GM12878 (cell line): ENCODE data around the gene CACNA1A. TPM values are rescaled to one million over a fixed set of nuclear protein-coding genes. Genes with fewer than 3 reads are reported as not detected.

Experiments
- ATAC-seq: fragments of 200-7000 bp; cut with Tn5 transposase; 3 replicates; pipeline ENCODE4 v1.9.1; 2020; ENCODE audit warnings: mild to moderate bottlenecking, moderate library complexity
- BruUV-seq: library from RNA; stranded (reverse); fragments of 400-500 nt; replicated peaks from 2 replicates; lab custom pipeline; 2021; lab: Mats Ljungman, UMichigan
- CTCF ChIA-PET: fragments of 300-600 bp; sonication (Branson Sonifier 250); formaldehyde crosslinking; extraction: SDS; loops from one replicate; lab custom pipeline; 2021; ENCODE audit warnings: inconsistent platforms; lab: Yijun Ruan, JAX
- POLR2A ChIA-PET: fragments of 350-600 bp; formaldehyde crosslinking; extraction: SDS; loops from one replicate; lab custom pipeline; 2021; ENCODE audit warnings: inconsistent platforms; lab: Charles Lee
- RAD21 ChIA-PET: fragments of 300-600 bp; sonication (Branson Sonifier 250); formaldehyde crosslinking; loops from one replicate; lab custom pipeline; 2023; ENCODE audit warnings: antibody characterized with exemption; ENCODE audit not compliant: unreplicated experiment; lab: Charles Lee
- SMC1A ChIA-PET: fragments of 300-600 bp; sonication (Branson Sonifier 250); formaldehyde crosslinking; loops from one replicate; lab custom pipeline; 2023; ENCODE audit not compliant: unreplicated experiment, uncharacterized antibody; lab: Charles Lee
- DNase-seq: peaks from one replicate; pipeline ENCODE4 v3.0.0-alpha.2; 2011; ENCODE audit warnings: low read depth, low spot score
- FAIRE-seq: peaks from 3 replicates; lab custom pipeline; 2011; peaks lifted over from hg19 to GRCh38; lab: Jason Lieb, UNC
- H2AFZ ChIP-seq: 2 replicates; pipeline ENCODE4 v1.6.0; 2011; ENCODE audit warnings: low read depth, low read length, control low read depth; ENCODE audit not compliant: control insufficient read depth
- H3K27ac ChIP-seq: 2 replicates; pipeline ENCODE4 v1.5.1; 2011; ENCODE audit warnings: control low read depth; ENCODE audit not compliant: control insufficient read depth, insufficient read depth
- H3K27me3 ChIP-seq, 2 experiments: replicated peaks in 1 of 2; 2 replicates each; pipeline versions ENCODE4 v1.6.0 to v1.6.1; 2011; ENCODE audit warnings: low read length in 1 of 2; ENCODE audit not compliant: control insufficient read depth in 2 of 2, insufficient read depth in 2 of 2
- H3K36me3 ChIP-seq, 2 experiments: 2 replicates each; pipeline ENCODE4 v1.5.1; 2011; ENCODE audit warnings: low read length in 1 of 2; ENCODE audit not compliant: control insufficient read depth in 2 of 2, insufficient read depth in 2 of 2
- H3K4me1 ChIP-seq: 2 replicates; pipeline ENCODE4 v1.6.1; 2011; ENCODE audit warnings: mild to moderate bottlenecking, low read length, moderate library complexity, mixed read lengths; ENCODE audit not compliant: control insufficient read depth, insufficient read depth
- H3K4me2 ChIP-seq: 2 replicates; pipeline ENCODE4 v1.6.0; 2011; ENCODE audit warnings: control low read depth; ENCODE audit not compliant: control insufficient read depth, insufficient read depth
- H3K4me3 ChIP-seq: fragments of 200-600 bp; sonication (generic); 2 replicates; pipeline ENCODE4 v1.5.1; 2016
- H3K79me2 ChIP-seq: 2 replicates; pipeline ENCODE4 v1.6.0; 2011; ENCODE audit warnings: low read length; ENCODE audit not compliant: control insufficient read depth, insufficient read depth
- H3K9ac ChIP-seq: 2 replicates; pipeline ENCODE4 v1.8.0; 2011; ENCODE audit warnings: low read length, control low read depth, mixed read lengths; ENCODE audit not compliant: control insufficient read depth, insufficient read depth
- H3K9me3 ChIP-seq: replicated peaks from 3 replicates; pipeline ENCODE4 v1.5.1; 2011; ENCODE audit warnings: mild to moderate bottlenecking, low read length; ENCODE audit not compliant: control insufficient read depth, insufficient read depth
- H4K20me1 ChIP-seq: 2 replicates; pipeline ENCODE4 v1.6.0; 2011; ENCODE audit not compliant: control insufficient read depth, insufficient read depth
- FOS ChIP-seq: IDR thresholded peaks from 3 replicates; pipeline ENCODE4 v1.6.1; 2011; ENCODE audit warnings: borderline replicate concordance; ENCODE audit not compliant: insufficient read length; ENCODE audit errors: extremely low read depth
- GATAD2B ChIP-seq: fragments of 450-650 bp; conservative IDR thresholded peaks from 2 replicates; pipeline ENCODE4 v1.6.1; 2017; ENCODE audit warnings: low read depth, mild to moderate bottlenecking, moderate library complexity
- MXI1 ChIP-seq: fragments of 150-350 bp; IDR thresholded peaks from 2 replicates; pipeline ENCODE4 v1.6.1; 2011; ENCODE audit warnings: low read depth, mild to moderate bottlenecking, inconsistent platforms, low read length, improper control_type of control experiment
- PAX8 ChIP-seq: fragments of 450-650 bp; IDR thresholded peaks from 2 replicates; pipeline ENCODE4 v1.6.1; 2017; ENCODE audit warnings: mild to moderate bottlenecking, moderate library complexity
- SIN3A ChIP-seq: IDR thresholded peaks from 2 replicates; pipeline ENCODE4 v1.6.1; 2012; ENCODE audit warnings: low read depth, low read length, improper control_type of control experiment
- ZNF622 ChIP-seq: fragments of 450-650 bp; IDR thresholded peaks from 2 replicates; pipeline ENCODE4 v1.6.1; 2017; ENCODE audit warnings: mild to moderate bottlenecking, inconsistent platforms
- WGBS: methylation state at CpG from one replicate; pipeline ENCODE4 v1.1.6; 2016; ENCODE audit warnings: low lambda C conversion rate; ENCODE audit not compliant: insufficient replicate concordance, insufficient coverage; ENCODE audit errors: missing lambda C conversion rate; 5-methylcytosine and 5-hydroxymethylcytosine counted together
- in situ Hi-C: fragments of 300-500 bp; cut with MboI; formaldehyde crosslinking; loops from 9 replicates; pipeline ENCODE4 v1.14.3; 2018; ENCODE audit warnings: mixed read lengths
- intact Hi-C: fragments of 100-400 bp; cut with micrococcal nuclease; formaldehyde crosslinking; loops from one replicate; pipeline ENCODE4 v1.14.2; 2022; ENCODE audit not compliant: unreplicated experiment
- polyA plus RNA-seq, 11 experiments: library from polyadenylated mRNA; depleted of rRNA in 4 of 11; unstranded in 6 of 11; stranded (reverse) in 5 of 11; fragments of >200 nt; fragmentation: Nextera tagmentation in 4 of 11; fragmentation: Illumina TruSeq in 1 of 11; extraction: Ambion mirVana in 4 of 11; extraction: Trizol in 1 of 11; gene quantifications; 1 replicate in 1 of 11; 2 replicates in 10 of 11; pipeline versions ENCODE4 v1.2.1 to v1.2.3, GENCODE V29; 2011 to 2016; ENCODE audit warnings: inconsistent platforms in 2 of 11, missing spikeins in 2 of 11, low read depth in 1 of 11
- total RNA-seq, 4 experiments: library from RNA; depleted of rRNA in 3 of 4; stranded (reverse); fragments of >200 nt in 3 of 4; fragmentation: Illumina TruSeq in 1 of 4; extraction: Trizol in 1 of 4; gene quantifications; 2 replicates each; pipeline versions ENCODE4 v1.2.1 to v1.2.3, GENCODE V29; 2013 to 2021
- TF ChIP-seq, protein P1 (sequence below), 3 experiments: IDR thresholded peaks in 2 of 3; conservative IDR thresholded peaks in 1 of 3; 2 replicates each; pipeline ENCODE4 v1.5.1; 2011; ENCODE audit warnings: low read depth in 3 of 3, low read length in 3 of 3, mild to moderate bottlenecking in 3 of 3, control low read depth in 2 of 3, moderate library complexity in 2 of 3, inconsistent platforms in 1 of 3, mixed read lengths in 1 of 3; ENCODE audit not compliant: control insufficient read depth in 2 of 3, insufficient read depth in 1 of 3; ENCODE audit errors: extremely low read depth in 1 of 3

Gene CACNA1A
- total and polyA plus RNA-seq, 10 of the 15 experiments (the other 5 are each of a cell fraction or from before 2014, with no cell fraction given), result 1.1 to 4.4 (median 2.5) TPM

DNA sequence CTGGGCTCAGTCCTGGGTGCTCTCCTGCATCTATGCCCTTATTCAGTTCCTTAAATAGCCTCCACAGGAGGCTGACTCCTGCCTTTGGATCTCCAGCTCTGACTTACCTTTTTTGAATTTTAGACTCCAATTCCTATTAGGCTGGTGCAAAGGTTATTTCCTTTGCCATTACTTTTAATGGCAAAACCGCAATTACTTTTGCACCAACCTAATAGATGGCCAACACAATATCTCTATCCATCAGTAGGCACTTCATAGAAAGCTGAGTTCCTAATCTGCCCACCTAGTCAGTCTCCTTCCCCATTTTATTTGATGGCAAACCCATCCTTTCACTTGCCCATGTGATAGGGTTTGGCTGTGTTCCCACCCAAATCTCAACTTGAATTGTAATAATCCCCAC lies 95.3 kb downstream of the CACNA1A start:
- Histone ChIP-seq H3K9me3 (no peaks in the 10 kb centered on the region; the same call in 2 of the 3 replicates), H3K79me2 (no peaks in the 10 kb centered on the region), H3K27me3 (no peaks in the 10 kb centered on the region), H3K4me3 (no peak overlapping the region), H3K4me1 (peaks cover 2% of the 10 kb centered on the region), H3K9ac (no peak overlapping the region), H2AFZ (no peak overlapping the region), H4K20me1 (no peaks in the 10 kb centered on the region), H3K4me2 (no peak overlapping the region), H3K36me3 (no peaks in the 10 kb centered on the region), H3K27ac (no peak overlapping the region)
- ChIA-PET SMC1A (no interaction called here), POLR2A (interaction anchor here (0.6 kb wide), 1 partner anchor 12 kb away, joined by 7 read pairs; no protein-coding TSS in a partner anchor), CTCF (no interaction called here), RAD21 (no interaction called here)
- no peak for TF ChIP-seq GATAD2B
- TF ChIP-seq SIN3A, result no peak
- TF ChIP-seq PAX8, result no peak
- TF ChIP-seq, protein P1, sequence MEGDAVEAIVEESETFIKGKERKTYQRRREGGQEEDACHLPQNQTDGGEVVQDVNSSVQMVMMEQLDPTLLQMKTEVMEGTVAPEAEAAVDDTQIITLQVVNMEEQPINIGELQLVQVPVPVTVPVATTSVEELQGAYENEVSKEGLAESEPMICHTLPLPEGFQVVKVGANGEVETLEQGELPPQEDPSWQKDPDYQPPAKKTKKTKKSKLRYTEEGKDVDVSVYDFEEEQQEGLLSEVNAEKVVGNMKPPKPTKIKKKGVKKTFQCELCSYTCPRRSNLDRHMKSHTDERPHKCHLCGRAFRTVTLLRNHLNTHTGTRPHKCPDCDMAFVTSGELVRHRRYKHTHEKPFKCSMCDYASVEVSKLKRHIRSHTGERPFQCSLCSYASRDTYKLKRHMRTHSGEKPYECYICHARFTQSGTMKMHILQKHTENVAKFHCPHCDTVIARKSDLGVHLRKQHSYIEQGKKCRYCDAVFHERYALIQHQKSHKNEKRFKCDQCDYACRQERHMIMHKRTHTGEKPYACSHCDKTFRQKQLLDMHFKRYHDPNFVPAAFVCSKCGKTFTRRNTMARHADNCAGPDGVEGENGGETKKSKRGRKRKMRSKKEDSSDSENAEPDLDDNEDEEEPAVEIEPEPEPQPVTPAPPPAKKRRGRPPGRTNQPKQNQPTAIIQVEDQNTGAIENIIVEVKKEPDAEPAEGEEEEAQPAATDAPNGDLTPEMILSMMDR (IDR thresholded peaks at IDR 0.05 in 2 of 3, conservative IDR thresholded peaks at IDR 0.05 in 1 of 3; ENCODE audit: control insufficient read depth in 2 of 3, extremely low read depth in 1 of 3, insufficient read depth in 1 of 3, low read depth in 3 of 3, low read length in 3 of 3), result no peak
- TF ChIP-seq MXI1, result no peak
- TF ChIP-seq ZNF622, result no peak
- TF ChIP-seq FOS, result no peak
- in situ Hi-C loops, result no loop called here
- WGBS, result 0% methylated on average over 1 of the region's 1 CpG
- no peak for FAIRE-seq
- BruUV-seq, result no TSS peak
- no peak for ATAC-seq
- intact Hi-C loops, result no loop called here
- DNase-seq, result no peak
